HG02981 (cell line): Measurements from ENCODE around the gene MAN1A2.

Experiments
- ATAC-seq: cut with Tn5 transposase; IDR thresholded peaks from one replicate; pipeline ENCODE4 v1.9.1; 2021; ENCODE audit warnings: mild to moderate bottlenecking, moderate library complexity; ENCODE audit not compliant: unreplicated experiment

MAN1A2 gene

DNA sequence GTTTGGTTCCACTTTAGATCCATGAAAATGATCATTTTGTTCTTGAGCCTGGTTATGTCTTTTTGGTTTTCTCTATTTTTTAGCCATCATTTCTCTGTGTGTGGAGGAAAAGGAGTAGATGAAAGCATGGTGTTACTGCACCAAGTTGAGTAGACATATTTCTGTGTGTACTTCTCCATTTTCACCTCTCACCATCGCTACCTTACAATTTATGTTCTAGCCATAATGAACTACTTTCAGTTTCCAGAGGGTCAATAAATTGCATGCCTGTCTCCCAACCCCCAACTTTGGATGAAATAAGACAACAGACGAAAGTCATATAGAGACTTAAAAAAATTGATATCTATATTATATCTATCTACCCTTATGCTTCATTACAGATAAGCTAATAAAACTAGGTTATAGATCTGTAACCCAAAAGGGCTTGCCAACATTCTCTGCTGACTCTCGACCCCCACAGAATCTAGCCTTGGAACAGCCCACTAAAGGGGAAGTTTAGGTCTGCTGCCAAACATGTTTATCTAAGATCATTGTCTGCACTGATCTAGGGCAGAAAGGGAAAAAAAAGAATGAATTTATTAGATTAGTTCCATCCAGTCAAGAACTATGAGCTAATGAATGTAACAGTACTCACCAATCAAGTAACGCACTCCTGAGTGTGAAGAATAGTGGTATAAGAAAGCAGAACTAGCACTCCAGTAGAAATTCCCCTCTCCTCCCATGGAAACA, 7.5 kb upstream of the MAN1A2 start:
- no peak for ATAC-seq

DNA sequence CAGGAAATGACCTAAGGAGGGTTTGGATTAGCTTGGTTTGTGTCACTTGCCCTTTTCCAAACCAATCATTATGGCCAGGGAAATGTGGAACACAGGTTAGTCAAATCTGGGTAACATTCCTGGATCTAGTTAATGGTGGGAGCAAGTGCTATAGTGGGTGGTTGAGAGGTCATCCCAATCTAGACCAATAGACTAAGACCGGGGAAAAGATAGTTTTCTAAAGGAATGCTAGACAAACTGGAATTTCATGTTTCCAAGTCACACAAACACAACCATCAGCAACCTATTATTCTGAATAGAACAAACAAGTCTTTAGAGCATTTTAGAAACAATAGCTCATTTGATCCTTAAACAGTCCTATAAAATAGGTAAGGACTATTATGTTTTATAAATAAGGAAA, 4.3 kb upstream of the MAN1A2 start:
- no peak for ATAC-seq

DNA sequence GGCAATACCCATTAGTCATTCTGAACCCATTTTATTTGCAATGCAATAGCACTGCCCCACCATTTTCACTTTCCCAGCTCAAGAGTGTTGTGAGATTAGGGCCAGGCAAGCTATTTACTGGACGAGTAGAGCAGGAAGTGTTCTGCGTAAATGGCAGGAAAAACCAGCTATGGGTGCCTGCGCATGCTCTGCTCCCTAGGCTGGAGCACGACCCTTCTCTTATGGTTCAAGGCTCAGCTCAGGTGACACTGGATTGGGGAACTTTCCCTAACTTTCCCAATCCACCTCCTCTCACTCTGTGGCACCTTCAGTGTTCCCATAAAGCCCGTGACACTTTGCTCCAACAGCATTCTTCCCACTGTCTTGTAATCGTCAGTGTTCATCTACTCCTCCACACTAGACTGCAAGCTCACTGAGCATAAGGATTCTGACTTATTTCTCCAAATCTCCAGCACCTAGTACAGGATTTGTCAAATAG, 3.6 kb upstream of the MAN1A2 start:
- no peak for ATAC-seq

DNA sequence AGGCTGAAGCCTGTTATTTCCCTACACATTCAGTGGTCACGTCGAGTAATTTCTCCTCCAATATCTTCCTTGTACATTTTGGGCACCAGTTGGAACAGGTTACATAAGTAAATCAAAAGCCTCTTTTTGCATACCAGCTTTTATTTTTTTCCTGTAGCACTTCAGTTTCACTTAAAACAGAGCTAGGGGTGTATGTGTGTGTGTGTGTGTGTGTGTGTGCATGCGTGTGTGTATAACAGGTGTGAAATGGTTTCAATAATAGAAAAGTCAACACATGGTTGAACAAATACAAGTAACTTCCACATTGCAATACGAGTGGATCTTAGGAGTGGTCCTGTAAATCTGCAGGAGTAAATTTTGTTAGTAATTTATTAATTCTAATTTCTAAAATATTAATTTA, 3.0 kb upstream of the MAN1A2 start:
- ATAC-seq: no peak

DNA sequence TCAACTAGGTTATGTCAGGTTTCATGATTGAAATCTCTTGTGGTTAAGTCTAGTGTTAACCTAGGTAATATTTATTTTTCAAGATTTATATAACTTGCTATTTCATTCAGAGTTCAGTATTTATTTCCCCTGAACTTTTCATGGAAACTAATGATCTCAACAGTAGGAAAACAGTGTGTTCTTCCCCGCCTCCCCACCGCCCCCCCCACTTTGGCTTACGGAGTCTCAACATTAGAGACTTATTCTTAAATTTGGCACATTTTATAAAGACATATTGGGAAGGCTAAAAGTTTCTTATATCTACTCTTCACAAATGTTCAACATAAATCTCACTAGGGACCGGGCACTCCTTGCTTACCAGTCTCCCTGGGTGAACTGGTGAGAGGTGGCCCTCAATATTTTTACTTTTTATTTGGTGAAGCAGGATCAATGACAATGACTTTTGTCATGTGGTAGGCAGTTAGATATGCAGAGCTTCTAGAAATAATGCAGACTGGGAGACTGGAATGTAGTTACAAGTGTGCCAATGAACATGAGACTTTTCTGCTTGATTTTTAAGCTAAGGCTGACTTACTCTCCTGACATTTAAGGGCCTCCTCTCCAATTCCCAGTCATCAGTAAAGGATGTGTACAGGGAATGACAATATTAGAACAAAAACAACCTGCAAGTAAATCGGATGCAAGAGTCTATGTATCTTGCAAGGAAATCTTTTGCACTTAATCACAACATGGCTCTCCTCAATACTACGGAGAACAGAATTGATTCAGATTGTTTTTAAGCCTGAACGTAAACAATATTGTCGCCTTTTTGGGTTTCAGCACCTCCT, 1.7 kb upstream of the MAN1A2 start:
- no peak for ATAC-seq

DNA sequence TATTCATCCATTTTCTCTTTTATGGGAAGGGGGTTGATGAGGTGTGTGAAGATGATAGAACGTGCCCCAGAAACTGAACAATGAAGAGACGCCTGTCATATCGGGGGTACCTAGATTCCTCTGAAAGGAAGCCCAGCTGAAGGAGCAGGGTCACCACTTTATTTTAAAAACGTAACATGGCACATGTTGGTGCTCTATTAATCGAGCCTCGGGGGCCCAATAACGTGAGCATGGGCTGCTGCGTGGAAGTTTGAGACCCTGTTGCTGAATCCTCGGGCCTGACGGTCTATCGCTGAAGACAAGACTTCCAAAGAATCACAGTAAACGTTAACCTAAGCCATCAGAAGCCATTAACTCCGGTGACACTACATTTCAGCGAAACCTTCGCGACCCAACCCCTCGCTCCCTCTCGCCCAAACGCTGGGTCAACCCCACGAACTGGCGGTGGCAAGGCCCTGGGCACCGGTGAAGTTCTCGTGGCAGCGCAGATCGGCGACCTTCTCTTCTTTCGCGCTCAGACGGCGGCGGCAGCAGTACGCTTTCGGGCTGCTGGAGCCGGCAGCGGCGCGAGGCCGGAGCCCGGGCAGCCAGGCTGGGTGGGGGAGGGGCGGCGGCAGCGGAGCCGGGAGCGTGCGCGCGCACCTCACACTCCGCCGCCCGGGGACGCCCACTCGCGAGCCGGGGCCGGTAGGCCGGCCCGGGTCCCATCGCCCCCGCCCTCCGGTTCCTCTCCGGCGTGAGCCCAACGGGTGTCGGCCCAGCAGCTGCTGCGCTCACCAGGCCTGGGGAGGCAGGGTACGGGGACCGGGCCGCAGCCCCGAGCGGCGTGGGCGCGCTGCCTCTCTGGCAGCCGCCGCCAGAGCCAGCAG, 838 bp upstream of the MAN1A2 start:
- ATAC-seq: peak; percentile 41

DNA sequence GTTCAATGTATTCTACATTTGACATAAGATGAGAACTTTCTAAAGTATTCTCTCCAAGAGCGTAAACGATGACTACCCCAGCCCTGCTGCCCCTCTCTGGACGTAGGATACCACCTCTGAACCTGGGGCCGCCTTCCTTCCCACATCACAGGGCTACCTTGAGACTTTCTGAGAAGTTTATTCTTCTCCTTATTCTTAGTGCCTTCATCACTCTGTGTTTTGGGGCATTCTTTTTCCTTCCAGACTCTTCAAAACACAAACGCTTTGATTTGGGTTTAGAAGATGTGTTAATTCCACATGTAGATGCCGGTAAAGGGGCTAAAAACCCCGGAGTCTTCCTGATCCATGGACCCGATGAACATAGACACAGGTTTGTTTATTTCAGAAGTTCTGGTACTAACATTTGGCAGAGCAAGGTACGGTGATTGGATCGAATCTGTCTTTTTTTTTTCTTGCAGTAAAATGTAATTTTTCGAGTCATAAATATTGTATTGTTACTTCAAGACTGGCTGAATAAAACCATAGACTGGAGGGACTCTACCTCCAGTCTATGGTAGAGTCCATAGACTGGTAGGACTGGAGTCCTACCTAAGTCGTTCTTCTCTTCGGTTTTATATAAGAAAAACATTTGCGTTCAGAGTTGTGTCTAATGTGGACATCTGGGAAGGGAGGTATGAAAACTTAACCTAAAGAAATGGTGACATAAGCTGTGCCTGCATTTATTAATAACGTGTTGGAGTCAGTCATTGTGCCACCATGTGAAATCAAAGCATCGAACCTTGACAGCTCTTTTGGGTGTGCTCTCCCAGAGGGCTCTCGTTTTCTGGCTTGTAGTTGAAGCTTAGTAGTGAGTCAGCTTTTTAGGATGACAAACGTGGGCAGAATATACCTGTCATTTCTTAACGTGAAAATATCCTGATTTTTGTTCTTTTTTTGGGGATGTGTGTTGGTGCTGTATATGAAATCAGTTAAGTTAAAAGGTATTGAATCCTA, 1.2 kb downstream of the MAN1A2 start:
- ATAC-seq: no peak

DNA sequence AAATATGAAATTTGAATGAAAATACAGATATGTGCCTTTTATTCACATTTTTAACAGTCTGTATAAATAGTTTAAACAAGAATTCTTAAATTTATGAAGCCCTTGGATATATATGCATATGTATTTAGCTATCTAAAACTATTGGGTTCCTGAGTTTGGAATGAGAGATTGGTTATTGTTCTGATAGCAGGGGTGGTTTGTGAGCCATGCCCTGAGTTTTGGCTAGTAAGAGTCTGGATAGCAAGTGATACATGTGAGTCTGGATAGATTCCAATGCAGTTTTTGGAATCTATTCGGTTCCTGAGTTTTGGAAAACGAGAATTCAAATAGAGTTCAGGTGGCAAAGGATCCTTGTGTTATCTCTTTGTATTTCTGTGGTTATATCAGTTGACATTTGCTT, 2.8 kb downstream of the MAN1A2 start:
- ATAC-seq: no peak

DNA sequence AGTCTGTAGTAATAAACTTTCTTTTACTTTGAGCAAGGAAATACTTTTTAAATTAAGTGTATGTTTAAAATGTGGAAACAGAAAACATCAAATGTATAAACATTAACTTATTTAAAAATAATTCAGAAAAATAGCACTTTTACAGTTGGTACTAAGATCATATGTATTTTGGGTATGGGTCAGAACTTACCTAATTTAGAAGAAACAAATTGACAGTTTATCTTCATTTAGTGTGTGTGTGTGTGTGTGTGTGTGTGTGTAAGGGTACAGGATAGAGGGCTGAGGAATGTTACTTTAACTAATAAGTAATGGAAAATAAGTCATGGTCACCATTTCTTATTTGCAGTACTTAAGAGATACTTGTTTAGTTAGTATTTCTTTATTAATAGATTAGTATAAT, 3.3 kb downstream of the MAN1A2 start:
- no peak for ATAC-seq

DNA sequence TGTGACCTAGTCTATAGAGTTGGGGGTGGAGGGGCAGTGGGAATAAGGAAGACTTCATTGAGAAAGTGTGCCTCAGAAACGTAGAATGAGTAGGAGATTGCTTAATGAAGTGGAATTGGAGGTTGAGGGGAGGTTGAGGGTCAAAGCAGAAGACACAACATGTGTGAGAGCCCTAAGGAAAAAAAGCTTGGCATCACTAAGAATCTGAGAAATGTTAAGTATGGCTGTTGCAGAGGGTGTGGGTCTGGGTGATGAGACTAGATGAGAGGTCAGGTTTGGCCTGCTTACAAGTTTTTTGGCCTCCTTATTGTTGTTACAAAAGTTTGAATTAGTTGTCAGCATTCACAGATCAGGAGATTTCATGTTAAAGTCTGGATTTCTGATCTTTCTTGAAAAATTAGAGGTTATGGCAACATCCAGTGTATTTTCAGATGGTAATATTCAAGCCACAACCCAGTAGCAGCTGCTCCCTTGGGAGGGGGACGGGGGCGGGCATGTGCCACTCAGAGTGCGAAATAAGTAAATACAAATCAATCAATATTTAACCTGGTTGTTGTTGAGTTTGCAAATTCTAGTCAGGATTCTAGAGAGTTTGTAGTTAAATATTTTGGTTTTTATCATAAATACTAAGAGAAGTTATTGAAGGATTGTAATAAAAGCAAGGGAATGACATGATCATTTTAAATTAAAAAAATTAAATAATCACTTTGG, 4.3 kb downstream of the MAN1A2 start:
- no peak for ATAC-seq

DNA sequence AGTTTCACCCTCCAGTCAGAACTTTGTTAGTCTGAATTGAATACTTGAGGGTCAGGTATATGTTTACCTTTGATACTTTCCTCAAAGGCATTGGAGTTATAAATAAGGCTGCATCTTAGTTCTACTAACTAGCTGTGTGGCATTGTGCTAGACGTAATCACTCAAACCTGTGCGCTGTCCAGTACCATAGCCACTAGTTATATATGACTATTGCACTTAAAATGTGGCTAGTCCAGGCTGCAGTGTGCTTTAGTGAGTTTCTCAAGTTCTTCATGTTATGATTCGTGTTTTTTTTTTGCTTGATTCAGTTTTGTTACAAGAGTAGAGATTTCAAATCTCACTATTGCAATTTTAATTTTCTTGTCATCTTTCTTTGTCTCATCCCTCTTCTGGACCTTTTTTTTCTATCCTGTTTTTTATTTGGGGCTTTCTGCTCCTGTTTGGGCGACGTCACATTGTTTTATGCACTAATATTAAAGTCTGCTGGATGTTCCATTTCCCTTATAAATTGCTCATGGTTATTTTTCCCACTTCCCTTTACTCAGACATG, 5.7 kb downstream of the MAN1A2 start:
- no peak for ATAC-seq

DNA sequence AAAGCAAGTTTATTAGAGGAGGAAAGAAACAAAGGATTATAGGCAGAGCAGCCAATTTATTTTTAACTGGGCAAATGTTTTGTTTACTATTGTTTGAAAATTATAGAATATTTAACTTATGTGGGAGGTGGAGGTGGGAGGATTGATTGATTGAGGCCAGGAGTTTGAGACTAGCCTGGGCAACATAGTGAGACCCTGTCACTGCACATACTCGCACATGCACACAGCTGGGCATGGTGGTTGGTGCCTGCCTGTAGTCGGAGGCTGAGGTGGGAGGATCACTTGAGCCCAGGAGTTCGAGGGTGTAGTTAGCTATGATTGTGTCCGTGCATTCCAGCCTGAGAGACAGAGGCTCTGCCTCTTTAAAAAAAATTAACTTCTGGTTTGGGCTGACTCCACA, 6.7 kb downstream of the MAN1A2 start:
- no peak for ATAC-seq

DNA sequence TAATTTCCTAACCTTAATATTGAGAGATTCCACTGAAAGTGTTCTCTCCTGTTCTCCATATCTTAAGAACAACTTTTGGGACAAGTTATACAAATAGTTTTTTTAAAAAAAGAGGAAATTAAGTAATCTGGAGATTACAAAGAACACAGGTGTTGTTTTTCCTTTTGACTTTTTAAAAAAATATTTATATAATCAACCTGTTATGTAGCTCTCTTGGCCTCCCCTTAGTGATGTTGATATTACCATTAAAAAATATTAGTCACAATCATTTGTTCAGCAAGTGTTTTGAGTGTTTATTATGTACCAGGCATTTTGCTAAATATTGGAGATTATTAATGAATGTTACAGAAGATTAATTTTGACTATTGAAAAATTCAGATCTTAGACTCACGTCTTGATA, 8.1 kb downstream of the MAN1A2 start:
- ATAC-seq: no peak

DNA sequence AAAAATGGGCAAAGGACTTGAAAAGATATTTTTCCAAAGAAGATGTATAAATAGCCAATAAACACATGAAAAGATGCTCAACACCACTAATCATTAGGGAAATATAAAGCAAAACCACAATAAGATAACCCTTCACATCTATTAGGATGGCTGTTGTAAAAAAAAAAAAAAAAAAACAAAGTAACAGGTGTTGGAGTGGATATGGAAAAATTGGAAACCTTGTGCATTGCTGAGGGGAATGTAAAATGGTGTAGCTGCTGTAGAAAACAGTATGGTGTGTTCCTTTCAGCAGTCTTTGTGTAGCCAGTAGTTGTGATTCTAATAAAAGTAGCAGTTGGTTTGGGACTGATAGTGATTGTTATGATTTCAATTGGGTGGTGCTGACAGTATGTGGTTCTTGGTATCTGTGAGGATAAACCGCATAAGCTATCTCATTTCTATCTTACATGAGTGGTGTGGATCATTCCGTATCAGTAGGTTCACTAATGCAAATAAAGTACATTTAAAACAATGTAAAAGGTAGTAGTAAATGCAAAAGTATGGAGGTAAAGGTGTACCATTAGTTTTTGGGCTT, 19.9 kb downstream of the MAN1A2 start:
- no peak for ATAC-seq

DNA sequence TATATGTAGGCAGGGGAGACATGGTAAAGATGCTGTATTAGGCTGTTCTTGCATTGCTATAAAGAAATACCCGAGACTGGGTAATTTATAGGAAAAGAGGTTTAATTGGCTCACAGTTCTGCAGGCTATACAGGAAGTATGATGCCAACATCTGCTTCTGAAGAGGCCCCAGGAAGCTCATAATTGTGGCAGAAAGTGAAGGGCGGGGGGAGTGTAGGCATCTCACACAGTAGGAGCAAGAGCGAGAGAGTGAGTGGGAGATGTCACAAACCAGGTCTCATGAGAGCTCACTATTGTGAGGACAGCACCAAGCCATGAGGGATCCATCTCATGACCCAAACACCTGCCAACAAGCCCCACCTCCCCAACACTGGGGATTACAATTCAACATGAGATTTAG, 21.1 kb downstream of the MAN1A2 start:
- no peak for ATAC-seq

DNA sequence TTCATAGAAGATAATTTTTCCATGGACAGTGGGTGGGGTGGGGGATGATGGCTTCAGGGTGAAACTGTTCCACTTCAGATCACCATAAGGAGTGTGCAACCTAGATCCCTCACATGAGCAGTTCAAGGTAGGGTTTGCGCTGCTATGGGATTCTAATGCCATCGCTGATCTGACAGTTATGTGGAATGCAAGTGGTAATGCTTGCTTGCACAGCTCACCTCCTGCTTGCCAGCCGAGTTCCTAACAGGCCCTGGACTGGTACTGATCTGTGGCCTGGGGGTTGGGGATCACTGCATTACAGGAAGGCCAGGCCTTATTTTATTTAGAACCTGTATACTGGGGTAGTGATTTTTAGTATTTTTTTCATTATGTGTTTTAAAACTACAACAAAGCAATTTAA, 22.0 kb downstream of the MAN1A2 start:
- ATAC-seq: no peak

DNA sequence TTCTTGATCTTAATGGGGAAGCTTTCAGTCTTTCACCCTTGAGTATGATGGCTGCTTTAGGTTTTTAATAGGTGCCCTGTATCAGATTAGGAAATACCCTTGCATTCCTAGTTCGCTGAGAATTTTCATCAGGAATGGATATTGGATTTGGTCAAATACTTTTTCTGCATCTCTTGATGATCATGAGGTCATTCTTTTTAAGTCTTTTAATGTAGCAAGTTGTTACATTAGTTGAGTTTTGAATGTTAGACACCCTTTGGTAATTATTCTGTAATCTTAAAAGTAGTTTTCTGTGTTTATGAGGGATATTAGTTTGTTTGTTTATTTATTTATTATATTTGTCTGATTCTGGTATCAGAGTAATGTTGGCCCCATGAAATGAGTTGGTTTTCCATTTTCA, 22.5 kb downstream of the MAN1A2 start:
- ATAC-seq: no peak

DNA sequence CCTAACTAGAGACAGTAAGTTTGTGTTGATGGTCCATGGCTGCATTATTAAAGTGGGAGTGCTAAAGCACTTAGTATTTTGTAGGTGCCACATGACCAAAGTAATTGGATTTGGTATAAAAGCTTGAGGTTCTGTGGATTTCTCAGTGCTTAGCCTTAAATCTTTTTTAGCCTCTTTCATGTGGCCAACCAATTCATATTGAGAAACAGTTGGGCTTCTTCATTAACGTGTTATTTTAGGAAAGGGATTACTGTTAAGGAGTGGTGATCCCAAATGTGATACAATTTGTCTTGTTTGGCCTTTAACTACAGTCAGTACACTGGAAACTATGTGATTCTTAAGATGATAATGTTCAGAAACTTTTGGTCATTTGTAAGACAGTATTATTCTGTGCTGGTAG, 25.5 kb downstream of the MAN1A2 start:
- no peak for ATAC-seq

DNA sequence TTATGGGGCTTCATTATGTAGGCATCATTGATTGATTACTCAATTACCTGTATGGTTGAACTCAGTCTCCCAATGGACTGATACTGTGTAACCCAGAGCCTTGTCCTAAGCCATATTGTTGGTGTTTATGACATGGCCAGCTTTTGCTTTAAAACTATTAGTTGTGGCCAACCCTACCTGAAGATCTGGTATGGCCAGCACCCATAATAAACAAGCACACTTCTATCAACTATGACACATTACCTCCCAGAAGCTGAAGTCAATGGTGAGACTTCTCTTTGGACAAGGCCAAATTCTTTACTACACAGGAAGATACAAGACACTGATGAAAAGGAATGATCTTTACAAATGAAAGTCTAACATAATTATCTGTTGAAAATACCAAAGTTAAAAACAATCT, 28.8 kb downstream of the MAN1A2 start:
- no peak for ATAC-seq
